ENCODE results near the gene FAM170B.

GRCh38 chr10:49136525-49136924 lies 2.7 kb upstream of the FAM170B start:
- TF ChIP-seq POLR2AphosphoS2 (IDR thresholded peaks at IDR 0.05; ENCODE audit: low read length), result no peak
- TF ChIP-seq MYC (IDR thresholded peaks at IDR 0.05; ENCODE audit: low read depth, low read length), result no peak
- TF ChIP-seq MYC (CRISPR knock-in tag; IDR thresholded peaks at IDR 0.05; ENCODE audit: borderline replicate concordance, low read depth), result no peak
- TF ChIP-seq, protein P1, sequence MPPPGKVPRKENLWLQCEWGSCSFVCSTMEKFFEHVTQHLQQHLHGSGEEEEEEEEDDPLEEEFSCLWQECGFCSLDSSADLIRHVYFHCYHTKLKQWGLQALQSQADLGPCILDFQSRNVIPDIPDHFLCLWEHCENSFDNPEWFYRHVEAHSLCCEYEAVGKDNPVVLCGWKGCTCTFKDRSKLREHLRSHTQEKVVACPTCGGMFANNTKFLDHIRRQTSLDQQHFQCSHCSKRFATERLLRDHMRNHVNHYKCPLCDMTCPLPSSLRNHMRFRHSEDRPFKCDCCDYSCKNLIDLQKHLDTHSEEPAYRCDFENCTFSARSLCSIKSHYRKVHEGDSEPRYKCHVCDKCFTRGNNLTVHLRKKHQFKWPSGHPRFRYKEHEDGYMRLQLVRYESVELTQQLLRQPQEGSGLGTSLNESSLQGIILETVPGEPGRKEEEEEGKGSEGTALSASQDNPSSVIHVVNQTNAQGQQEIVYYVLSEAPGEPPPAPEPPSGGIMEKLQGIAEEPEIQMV (tag; conservative IDR thresholded peaks at IDR 0.05; ENCODE audit: low read depth), result no peak
- TF ChIP-seq CHD1 (IDR thresholded peaks at IDR 0.05; ENCODE audit: low read length), result no peak
- no peak for TF ChIP-seq SETDB1 (IDR thresholded peaks at IDR 0.05; ENCODE audit: low read length)

Measured in K562 (cell line).